ENCODE measurements around the gene NCBP3.
"Not testable (repeated sequence)": the region's sequence is repeated elsewhere in the genome, so short reads cannot be mapped to it uniquely, and the experiment has no call there.

The NCBP3 gene

DNA sequence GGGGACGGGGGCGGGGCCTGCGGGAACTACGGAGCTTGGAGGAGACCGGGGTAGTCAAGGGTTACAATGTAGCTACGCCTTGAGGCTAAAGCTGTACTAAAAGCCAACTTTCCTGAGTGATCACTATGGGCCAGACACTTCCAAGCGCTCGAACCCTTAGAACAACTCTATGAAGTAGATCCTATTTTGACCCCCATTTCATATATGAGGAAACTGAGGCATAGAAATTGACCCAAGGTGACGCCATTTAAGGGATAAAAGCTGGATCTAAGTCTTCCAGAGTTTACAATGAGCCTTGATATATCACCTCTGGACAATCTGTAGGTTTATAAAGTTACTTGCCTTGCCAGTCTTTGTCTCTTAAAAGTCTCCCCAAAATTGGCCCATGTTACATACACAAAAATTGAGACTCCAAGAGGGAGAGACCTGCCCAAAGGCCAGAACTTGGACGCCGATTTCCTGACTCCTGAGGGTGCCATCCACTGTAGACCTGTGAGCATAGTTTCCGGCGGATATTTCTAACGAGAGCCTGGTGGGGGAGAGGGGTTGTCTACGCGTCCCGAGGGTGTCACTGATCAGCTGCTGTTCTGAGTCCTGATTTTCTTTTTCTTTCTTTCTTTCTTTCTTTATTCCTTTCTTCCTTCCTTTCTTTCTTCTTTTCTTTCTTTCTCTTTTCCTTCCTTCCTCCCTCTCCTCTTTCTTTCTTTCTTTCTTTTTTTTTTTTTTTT lies 555 bp upstream of the NCBP3 start:
- DNase-seq: no peak

- peak; percentile 35 for DNase-seq
Measured at GRCh38 chr17:3845291-3845620, 790 bp downstream of the NCBP3 start.

DNA sequence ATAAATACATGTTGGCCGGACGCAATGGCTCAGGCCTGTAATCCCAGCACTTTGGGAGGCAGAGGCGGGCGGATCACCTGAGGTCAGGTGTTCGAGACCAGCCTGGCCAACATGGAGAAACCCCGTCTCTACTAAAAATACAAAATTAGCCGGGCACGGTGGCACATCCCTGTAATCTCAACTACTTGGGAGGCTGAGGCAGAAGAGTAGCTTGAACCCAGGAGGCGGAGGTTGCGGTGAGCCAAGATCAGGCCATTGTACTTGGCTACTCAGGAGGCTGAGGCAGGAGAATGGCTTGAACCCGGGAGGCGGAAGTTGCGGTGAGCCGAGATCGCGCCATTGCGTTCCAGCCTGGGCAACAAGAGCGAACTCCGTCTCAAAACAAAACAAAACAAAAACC lies 1.5 kb downstream of the NCBP3 start:
- DNase-seq: not testable (repeated sequence)

- DNase-seq: peak; percentile 57
Measured at GRCh38 chr17:3843935-3844516, 2.0 kb downstream of the NCBP3 start.

DNA sequence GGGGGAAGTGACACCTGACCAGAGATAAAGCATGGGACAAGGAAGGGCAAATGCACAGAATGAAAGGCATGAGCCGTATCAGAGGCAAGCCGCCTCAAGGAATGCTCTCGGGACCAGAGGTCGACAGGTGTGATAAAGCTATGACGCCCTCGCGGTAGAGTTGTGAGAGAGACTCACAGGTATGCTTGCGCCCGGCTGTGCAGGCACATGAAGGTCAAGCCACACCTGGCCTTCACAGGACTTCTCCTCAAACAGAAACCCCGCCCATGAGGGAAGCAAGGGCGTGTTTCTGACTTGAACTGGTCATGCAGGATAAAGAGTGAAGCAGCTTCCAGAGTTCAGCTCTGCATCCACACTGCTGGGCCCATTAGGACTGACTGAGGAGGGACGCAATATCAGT lies 7.8 kb downstream of the NCBP3 start:
- no peak for DNase-seq

GRCh38 chr17:3836551-3836950 lies 9.5 kb downstream of the NCBP3 start:
- DNase-seq: no peak

- DNase-seq: no peak
Measured at GRCh38 chr17:3835410-3836229, 10.4 kb downstream of the NCBP3 start.

DNA sequence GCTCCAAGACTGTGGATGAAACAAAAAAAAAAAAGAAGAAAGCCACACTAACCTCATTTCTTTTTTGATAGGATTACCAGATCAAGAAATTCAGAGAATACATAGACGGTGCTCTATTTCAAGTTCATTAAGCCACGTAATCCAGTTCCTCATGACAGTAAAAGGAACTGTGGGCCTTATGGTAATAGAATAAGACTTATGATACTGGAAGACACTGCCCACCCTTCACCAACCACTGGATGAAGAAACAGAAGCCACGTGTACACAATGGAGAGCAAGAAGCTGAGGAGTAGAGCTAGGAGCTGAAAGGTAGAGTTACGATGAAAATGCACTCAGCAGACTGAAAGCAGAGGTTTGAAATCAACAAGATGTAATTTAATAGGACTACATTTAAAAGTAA lies 11.2 kb downstream of the NCBP3 start:
- no peak for DNase-seq

GRCh38 chr17:3828852-3829232 lies 17.2 kb downstream of the NCBP3 start:
- DNase-seq: no peak

DNA sequence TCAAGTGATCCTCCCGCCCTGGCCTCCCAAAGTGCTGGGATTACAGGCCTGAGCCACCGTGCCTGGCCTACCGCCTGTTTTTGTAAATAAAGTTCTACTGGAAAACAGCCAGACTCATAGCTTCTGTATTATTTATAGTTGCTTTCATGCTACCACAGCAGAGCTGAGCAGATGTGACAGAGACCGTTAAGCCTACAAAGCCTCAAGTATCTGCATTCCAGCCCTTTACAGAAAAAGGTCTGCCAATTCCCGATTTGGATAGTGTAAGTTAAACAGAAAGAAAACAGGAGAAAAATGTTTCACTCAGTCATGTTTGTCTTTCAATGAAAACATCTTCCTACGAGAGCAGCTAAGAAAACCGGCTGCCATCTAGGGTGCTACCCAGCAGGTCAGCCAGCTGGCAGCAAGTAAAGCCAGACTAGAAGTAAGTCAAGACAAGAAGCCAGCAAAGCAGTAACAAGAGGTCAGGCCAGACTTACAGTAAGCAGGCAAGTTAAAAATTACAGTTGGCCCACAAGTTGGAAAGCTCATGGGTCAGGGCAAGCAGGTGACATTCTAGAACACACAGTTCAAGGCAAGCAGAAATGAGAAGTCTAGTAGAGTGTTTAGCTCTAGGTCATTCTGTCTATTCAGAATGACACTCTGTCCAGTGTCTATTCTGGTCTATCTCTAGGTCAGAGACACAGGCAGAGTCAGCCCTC lies 17.7 kb downstream of the NCBP3 start:
- DNase-seq: no peak

GRCh38 chr17:3827124-3827773 lies 18.8 kb downstream of the NCBP3 start:
- peak; percentile 80 for DNase-seq

DNA sequence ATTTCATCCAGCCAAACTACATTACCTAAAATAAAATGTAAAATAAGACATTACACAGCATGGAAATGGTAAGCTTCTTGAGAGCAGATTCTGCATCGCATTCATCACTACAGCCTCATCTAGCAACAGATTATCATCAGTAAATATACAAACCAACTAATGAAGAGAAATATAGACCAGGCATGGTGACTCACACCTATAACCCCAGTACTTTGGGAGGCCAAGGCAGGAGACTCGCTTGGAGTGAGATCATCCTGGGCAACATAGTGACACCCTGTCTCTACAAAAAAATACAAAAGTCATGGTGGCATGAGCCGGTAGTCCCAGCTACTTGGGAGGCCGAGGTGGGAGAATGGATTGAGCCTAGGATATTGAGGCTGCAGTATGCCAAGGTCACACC lies 19.9 kb downstream of the NCBP3 start:
- DNase-seq: no peak

DNA sequence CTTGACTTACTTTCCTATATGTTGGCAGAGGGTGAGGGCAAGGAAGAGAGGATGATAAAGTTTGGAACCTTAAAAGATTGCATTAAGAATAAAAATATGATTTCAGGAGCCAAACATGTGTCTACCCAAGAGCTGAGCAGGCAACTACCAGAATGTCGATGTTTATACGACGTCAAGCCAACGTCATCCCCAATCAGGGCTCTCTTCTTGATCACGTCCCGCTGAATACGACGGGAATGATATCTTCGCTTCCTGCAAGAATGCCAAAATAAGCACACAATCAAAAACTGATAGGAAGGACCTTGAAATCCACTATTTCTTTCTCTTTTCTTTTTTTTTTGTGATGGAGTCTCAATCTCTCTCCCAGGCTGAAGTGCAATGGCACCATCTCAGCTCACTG lies 24.9 kb downstream of the NCBP3 start:
- no peak for DNase-seq

GRCh38 chr17:3818786-3819185 lies 27.3 kb downstream of the NCBP3 start:
- no peak for DNase-seq

DNA sequence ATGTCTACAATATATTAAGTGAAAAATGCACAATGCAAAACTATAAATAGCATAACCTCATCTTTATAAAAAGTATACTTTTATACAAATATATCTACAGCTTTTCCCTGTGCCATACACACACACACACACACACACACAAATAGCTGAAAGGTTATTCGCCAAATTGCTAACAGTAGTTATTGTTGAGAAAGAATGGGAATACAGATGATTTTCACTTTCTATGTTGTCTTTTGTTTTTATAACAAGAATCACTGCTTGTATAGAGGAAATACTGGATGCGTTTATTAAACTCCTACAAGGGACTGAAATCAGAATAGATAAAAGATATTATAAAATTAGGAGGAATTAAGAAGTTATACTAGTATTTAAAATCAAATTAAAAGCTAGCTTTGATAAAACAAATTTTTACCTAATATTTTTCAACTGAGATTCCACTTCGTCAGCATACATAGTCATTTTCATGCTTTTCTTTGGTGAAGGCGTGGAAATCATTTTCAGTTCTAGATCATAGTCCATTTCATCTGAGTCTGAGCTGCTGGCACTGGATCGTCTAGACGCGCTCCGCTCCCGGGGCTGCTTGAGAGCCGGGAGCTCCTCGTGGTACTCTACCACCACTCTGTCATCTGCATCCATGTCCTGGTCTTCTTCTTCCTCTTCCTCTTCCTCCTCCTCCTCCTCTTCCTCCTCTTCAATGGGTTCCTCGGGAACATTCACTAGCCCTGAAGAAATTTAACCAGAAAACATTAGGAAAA lies 28.0 kb downstream of the NCBP3 start:
- no peak for DNase-seq

GRCh38 chr17:3815925-3816324 lies 30.1 kb downstream of the NCBP3 start:
- DNase-seq: no peak

- DNase-seq: no peak
Measured at GRCh38 chr17:3815122-3815521, 30.9 kb downstream of the NCBP3 start.

DNA sequence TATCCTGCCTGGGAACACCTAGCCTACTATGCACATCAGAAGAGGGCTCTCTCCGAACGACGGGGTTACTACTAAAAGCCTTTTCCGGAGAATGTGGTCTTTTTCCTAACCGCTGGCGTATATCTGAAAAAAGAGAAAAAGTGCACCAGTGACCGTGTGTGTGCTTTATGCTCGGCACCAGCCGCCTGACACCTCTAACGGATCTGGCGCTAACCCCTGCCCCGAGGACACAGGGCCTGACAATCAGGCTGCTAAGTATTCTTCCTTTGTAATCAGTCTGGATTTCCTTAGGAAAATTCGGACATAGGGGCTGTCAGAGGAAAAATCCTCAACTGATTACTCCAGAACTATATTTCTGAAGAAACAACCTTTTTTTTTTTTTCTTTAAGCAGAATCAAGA lies 31.7 kb downstream of the NCBP3 start:
- no peak for DNase-seq

DNA sequence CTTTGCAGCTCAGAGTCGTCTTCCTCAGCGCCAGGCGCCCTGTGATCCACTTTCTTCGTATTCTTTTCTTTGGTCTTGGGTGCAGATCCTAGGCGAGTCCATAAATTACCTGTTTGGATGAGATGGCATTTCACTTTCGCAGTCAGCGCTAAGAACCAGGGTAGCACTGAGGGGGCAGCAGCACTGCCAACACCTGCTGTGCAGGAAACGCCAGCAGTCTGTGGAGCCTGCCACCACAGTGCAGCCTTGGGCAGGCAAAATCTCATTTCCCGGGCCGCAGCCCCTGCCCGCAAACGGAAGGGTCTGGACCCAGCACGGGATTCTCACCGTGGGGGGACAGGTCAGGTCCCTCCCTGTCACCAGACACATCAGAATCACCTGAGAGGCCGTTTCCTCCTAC lies 32.9 kb downstream of the NCBP3 start:
- DNase-seq: no peak

GRCh38 chr17:3812771-3813170 lies 33.3 kb downstream of the NCBP3 start:
- DNase-seq: no peak

DNA sequence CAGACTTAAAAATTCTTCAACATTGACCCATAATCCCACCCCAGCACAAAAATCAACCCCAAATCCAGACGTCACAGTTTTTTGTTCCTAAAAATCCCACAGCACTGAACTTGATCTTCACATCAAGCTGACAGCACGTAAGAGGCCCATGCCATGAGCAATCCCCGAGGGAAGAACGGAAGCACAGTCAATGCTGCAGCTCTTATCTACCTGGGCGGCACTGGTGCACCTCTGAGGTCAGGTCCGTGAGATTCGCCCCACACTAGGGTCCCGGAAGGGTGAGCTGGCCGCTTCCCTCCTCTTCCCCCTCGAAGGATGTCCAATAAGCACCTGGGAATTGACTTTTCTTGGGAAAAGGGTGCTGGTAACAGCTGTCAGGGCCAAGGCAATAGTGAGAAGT lies 33.8 kb downstream of the NCBP3 start:
- DNase-seq: no peak

DNA sequence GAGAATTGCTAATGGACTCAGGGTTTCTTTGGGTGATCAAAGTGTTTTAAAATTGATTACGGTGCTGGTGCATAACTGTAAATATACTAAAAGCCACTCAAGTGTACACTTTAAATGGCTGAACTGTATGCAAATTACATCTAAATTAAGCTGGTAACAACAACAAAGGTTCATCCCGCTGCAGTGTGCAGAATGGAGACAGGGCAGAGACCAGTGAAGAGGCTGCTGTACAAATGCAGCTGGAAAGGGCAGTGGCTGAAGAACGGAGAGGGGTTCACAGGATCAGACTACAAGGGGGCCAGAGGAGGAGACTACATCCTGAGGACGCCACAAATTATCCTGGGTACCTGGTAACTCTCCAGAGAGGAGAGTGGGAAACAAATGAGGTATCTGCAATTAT lies 36.0 kb downstream of the NCBP3 start:
- DNase-seq: no peak
